Hematopoietic multipotent progenitor cell (in vitro differentiated cells): ENCODE results near the gene FAM227A. TPM values are rescaled to one million over a fixed set of nuclear protein-coding genes. Genes with fewer than 3 reads are reported as not detected.
"Not testable (repeated sequence)": the region's sequence is repeated elsewhere in the genome, so short reads cannot be mapped to it uniquely, and the experiment has no call there.

Experiments used
- DNase-seq, 3 donors: peaks; one replicate each; pipeline ENCODE4 v3.0.0-alpha.2; 2011 to 2015; ENCODE audit warnings: low read depth in 2 of 3, low spot score in 2 of 3
- total RNA-seq: library from RNA; depleted of rRNA; stranded (reverse); fragments of >200 nt; gene quantifications from one replicate; pipeline ENCODE4 v1.2.3, GENCODE V29; 2012

FAM227A gene
- total RNA-seq, 1 donor, result 1.3 TPM

DNA sequence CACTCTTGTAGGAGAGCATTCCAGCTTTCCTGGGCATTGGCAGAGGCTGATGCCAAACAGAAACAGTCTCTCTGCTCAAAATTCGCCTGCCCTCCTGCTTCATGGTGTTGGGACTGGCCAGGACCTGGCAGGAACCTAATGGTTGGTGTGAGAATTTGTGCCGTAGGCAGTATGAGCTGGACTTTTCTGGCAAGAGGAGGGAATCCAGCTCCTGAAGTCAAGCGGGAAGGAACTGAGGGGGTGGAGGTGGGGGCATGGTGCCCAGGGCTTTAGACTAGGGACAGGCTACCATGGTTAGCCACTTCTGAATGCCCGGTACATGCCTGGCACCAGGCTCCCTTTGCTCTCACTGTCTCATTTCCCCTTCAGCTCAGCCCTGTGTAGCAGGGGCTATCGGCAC is 18.7 kb upstream of the FAM227A start:
- no peak for DNase-seq

DNA sequence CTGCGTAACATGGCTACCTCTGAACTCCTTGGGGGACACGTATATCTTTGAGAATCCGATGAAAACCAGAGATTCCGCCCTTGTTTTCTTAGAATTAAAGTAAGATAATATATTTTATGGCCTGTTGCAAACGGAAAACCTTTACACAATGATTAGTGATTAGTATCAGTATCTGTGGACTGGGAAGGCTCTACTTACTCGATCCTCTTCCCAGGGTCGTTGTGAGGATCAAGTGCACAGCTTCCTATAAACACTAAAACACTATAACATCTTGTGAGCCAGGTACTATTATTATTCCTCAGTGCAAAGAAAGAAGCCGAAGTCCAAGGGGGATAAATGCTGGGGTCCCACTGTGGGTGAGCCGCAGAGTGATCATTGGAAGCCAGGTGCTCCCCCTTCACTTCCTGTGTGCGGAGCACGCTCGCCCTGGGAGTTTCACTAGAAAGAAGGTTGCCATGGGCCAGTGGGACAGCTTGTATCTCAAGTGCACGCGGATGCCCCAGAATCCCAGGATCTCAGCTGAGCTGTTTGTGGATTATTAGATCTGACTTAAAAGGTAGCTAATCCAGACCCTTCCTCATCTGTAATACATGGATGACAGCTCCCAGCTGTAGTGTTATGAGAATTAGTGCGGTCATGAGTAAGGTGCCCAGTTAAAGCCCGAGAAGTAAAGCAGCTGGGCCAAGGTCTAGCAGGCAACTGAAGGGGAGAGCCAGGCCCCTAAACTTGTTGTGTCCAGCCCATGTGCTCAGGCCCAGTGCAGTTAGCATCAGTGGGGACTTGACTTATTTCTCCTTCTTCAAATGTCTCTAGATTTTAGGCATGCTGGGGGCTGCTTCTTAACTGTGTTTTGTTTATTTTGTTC is 1.1 kb upstream of the FAM227A start:
- peak in 1 of 3 donors; percentile 18 for DNase-seq

DNA sequence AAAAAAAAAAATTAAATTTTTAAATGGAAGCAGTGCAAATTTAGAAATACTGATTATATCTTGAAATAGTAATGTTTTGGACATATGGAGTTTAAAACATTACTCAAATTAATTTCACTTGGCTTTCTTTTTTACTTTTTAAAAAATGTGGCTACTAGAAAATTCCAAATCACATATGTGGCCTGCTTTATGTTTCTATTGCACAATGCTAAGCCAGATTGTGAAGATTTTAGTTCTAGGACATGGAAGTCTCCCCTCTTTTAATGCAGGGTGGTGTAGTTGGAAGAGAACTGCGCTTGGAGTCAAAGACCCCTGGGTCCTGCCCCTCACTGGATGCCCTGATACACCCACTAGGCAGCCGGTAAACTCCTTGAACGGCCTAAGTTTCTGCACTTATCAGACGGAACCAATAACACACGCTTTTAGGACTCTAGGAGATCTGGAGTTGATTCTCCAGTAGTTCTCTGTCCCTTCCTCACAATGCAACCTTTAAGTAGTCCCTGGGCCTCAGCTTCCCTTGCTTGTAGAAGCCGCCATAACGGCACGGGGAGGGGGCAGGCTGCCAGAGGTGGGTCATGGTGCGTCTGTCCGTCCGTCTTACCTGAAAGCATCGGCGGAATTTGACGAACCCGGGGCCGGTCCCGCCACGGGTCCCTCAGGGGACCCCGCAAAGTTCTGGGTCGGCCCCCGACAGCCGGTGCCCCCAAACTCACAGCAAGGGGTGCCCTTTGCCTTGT is 505 bp downstream of the FAM227A start:
- DNase-seq, result peak in 1 of 3 donors; percentile 5

DNA sequence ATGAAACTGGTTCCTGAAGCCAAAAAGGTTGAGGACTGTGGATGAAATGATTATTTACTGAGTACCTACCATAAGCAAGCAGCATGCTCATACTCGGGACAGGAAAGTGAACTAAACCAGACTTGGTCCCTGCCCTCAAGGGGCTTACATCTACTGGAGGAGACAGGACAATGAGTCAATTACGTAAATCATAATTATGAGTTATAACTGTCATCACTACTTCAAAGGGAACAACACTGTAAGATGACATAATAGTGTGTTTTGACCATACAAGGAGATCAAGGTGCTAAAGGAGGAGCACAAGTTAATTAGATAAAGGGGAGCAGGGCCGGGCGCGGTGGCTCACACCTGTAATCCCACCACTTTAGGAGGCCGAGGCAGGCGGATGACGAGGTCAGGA is 2.5 kb downstream of the FAM227A start:
- no peak for DNase-seq

DNA sequence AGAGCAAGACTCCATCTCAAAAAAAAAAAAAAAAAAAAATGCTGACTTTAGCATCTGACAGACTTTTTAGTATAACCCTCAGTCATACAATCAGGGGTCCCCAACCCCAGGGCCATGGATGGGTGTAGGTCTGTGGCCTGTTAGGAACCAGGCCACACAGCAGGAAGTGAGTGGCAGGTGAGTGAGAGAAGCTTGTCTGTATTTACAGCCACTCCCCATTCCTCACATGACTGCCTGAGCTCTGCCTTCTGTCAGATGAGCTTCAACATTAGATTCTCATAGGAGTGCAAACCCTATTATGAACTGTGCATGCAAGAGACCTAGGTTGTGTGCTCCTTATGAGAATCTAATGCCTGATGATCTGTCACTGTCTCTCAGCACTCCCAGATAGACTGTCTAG is 3.3 kb downstream of the FAM227A start:
- DNase-seq, result no peak

DNA sequence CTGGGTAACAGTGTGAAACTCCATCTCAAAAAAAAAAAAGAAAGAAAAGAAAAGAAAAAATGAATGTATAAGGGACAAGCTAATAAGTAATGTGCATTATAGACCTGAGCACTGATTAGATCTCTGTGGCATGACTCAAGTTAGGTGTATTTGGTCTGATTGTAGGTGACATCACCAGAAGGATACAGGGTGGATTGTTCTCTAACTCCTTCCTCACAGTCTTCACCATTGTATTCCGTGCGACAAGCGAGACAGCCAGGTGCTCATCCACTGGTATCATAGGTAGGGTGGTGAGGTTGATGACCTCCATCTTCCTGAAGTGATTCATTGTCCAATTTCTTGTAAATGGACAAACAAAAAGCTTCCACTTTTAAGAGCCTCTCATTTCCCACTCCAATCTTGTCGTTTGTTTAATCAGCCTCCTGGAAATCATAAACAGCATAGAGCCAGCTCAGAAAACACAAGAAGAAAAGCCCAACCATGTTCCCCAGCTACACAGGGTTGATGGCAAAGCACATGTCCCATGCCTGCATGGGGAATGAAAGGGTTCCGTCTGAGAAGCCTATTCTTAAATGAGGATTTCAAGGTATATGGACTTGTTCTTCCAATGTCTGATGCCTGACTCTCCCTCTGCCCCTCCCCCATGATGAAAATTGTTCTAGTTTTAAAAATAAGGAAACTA is 6.2 kb downstream of the FAM227A start:
- no peak for DNase-seq

DNA sequence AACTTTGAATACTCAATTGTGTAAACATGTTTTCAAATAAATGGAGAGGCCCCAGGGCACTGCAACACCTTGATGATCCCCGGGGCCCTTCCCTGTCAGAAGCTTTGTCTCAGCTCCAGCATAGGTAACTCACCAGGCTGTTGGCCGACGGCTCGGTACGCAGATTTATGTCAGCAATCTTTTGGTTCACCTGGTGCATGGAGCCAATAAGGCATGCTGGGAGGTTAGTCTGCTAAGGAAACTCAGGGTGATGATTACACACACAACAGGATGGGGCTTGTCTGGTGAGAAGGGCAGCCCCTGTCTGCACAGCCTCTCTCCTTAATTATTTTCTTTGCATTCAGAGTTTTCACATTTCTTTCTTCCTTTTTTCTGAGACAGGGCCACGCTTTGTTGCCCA is 10.8 kb downstream of the FAM227A start:
- no peak for DNase-seq

DNA sequence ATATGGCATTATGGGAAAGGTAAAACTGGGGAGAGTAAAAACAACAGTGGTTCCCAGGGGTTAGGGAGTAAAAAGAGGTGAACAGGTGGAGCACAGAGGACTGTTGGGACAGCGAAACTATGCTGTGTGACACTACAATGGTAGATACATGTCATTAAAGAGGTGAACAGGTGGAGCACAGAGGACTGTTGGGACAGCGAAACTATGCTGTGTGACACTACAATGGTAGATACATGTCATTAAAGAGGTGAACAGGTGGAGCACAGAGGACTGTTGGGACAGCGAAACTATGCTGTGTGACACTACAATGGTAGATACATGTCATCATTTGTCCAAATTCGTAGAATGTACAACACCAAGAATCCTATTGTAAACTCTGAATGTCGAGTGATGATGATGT is 11.9 kb downstream of the FAM227A start:
- DNase-seq, result not testable (repeated sequence)

DNA sequence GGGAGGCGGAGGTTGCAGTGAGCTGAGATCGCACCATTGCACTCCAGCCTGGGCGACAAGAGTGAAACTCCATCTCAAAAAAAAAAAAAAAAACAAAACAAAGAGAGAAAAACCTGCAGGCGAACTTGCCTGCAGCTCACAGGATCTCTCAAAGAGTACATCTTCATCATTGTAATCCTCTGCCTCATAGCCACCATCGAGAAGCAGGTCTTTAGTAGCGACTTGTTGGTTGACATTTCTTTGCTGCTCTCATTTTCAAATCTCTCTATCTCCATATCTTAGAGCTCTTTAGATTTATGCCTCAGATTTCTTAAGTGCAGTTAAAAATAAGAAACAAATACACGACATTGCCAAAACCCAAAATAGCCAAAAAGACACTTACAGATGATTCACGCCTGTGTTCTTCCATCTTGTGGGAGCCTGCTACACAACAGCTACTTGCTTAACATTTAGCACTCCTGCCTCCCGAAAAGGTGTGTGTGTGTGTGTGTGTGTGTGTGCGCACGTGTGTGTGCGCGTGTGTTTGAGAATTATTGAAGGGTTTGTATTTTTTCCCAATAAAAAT is 14.6 kb downstream of the FAM227A start:
- DNase-seq, result no peak

DNA sequence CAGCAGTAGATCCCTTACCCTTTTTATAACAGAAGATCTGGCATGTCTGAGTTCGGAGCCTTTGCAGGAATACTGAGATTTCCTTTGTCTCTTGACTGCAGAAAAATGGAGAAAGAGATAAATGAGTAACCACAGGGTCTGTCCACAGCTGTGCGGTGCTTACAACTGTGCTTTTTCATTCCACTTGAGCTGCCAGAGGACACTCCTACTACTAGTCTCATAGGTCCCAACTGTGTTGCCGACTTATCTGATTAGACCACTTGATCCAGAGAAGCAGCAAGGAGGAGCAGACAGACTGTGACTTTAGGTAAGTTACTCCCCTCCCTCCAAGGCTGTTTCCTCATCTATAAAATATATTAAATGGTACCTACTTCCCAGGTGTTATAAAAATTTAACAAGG is 17.5 kb downstream of the FAM227A start:
- DNase-seq, result no peak

DNA sequence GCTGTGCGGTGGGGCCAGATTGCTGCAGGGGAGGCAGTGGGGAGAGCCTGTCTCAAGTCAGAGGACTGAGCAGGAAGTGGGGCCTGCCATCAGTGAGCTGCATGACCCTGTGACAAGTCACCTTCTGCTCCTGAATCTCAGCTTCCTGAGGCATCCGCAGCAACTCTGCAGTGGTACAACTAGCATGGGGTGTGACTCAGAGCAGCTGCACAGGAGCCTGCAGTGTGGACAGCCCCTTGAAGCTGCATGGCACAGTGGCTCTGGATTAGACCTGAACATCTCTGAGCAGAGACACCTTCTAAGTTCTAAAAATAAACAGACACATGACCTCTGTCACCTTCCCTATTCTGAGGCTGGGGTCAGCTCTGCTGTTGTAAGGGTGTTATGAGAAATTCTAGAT is 18.0 kb downstream of the FAM227A start:
- no peak for DNase-seq

DNA sequence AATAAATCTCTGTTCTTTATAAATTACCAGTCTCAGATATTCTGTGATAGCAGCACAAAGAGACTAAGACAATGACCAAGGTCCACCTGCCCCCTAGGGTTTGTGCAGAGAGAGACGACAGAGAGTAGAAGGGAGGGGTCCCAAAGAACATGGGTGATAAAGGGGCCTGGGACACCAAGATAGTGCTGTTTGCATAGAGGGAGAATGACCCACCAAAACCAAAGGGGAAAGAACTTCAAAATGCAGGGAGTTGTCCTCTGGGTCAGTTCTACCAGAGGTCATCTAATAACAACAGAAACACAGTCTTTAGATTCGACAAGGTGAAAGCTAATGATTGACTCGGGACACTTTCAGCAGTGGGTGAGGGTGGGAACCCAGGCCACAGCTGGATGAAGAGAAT is 23.7 kb downstream of the FAM227A start:
- DNase-seq, result no peak

DNA sequence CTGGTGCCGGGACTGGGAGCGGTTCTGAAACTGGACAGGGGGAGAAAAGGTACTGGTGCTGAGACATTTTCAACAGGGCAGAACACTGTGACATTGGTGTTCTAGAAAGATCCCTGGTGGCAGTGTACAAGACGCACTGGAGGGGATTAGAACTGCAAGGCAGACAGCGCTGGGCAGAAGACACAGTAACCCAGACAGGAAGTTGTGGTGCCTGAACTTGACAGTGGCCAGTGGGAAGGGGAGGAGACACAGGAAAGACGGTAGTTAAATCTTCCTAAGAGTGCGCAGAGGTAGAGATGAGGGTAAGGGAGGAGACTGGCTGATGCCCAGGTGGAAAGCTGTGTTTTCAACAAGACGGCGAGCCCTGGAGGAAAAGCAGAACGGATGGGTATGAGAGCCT is 24.5 kb downstream of the FAM227A start:
- no peak for DNase-seq

DNA sequence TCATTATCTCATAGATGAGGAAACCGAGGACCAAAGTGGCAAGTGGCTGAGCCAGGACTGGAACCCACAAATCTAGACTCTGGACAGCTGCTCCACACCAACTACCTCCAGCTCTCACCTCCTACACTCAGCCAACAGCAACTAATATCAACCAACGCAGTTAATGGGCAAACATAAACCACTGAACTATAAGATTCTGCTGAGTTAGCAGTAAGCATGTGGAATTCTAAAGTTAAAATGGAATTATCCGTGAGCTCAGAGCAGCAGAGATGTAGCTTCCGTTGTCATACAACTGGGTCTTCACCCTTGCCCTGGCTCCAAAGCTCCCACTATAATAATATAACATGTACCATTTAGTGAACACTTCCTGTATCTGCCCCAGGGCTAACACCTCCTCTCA is 27.1 kb downstream of the FAM227A start:
- DNase-seq, result no peak

DNA sequence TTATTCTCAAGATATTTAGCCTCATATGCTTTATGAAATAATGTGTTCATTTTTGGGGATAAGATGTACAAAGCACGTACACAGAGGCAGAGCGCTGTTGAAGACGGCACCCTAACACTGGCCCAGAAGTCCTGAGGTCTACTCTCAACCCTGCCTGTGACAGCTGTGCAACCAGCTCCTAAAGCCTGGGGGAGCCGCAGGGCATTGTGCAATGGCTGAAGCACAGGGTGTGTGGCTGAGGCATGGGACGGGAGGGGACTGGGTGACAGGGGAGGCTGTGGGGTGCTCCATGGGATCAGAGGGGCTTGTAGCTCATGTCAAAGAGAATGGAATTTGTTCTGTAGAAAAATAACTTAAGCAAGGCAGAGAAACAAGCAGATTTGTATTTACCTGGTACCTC is 27.7 kb downstream of the FAM227A start:
- DNase-seq, result no peak

DNA sequence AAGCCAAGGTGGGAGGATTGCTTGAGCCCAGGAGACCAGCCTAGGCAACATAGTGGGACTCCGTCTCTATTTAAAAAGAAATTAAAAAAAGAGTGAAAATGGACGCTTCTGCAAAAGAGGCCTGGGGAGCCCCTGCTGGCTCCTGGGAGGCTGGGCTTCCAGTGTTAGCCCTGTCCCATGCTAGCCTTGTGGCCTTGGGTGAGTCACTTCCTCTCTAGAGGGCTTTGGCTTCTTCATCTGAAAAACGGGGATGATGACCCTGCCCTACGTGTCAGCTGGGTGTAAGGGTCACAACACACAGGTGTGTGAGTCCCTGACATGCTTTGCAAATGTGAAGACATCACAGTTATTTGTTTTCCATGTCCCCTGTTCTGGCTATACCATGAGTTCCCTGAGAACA is 32.8 kb downstream of the FAM227A start:
- no peak for DNase-seq

DNA sequence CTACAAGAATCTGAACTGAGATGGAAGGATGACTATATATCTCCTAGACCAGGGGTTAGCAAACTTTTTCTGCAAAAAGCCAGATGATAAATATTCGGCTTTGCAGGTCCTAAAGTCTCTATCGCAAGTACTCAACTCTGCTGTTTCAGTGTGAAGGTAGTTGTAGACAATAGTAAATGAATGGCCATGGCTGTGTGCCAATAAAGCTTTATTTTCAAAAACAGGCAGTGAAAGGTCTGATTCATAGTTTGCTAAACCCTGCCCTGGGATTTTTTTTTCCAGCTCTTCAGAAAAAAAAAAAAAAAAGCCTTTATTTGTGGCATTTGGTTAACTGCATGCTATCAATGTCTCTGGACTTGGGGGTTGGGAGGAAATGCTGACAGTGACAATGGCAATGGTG is 37.5 kb downstream of the FAM227A start:
- no peak for DNase-seq

DNA sequence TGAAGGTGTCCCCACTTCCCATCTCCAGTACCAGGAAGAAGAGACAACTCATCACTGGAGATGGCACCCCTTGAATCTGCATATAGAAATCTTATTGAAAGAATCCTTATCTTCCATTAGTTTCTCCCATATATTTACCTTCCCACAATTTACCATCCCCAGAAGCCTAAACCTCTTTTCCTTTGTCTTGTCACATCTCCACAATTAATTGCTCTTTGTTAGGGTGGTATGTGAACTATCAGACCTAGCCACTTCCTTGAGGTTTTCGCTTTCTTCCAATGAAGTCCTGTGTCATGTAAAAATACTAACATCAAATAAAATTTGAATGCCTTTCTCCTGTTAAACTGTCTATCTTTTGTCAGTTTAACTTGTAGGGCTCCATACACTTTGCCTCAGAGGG is 37.9 kb downstream of the FAM227A start:
- no peak for DNase-seq

DNA sequence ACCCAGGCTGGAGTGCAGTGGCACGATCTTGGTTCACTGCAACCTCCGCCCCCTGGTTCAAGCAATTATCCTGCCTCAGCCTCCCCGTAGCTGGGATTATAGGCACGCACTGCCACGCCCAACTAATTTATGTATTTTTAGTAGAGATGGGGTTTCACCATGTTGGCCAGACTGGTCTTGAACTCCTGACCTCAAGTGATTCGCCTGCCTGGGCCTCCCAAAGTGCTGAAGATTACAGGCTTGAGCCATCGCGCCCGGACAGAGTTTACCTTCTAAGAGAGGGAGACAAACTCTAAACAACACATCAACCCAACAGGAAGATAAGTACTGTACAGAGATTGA is 41.2 kb downstream of the FAM227A start:
- DNase-seq, result not testable (repeated sequence)

DNA sequence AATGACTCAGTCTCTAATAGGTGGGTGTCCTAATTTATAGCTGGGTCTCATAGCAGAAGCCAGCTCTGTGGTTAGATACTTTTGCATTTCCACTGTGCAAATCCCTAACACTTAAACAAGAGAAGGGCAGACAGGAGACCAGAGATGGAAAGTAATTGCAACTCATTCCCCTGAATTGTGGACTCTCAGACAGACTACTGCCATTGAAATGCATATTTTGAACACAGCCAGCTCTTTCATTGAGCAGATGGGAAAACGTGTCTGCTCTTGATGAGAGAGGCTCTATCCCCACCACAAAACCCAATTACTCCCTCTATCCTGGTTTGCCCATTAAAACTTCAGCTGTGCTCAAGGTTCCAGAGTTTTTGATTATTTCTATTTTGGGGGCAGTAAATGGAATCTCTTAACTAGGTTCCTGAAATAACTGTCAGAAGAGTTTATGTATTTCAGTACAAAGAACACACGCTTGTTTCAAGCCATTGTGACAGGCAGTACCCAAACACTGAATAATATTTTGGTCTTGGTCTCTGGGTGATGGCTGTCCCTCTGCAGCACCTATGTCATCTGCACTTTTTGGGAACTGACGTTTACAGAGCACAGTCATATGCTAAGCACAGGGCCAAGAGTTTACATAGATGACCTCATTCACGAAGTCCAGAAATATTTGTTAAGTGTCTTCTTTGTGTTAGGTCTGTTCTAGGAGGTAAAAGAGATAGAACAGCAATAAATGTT is 41.7 kb downstream of the FAM227A start:
- DNase-seq, result no peak

DNA sequence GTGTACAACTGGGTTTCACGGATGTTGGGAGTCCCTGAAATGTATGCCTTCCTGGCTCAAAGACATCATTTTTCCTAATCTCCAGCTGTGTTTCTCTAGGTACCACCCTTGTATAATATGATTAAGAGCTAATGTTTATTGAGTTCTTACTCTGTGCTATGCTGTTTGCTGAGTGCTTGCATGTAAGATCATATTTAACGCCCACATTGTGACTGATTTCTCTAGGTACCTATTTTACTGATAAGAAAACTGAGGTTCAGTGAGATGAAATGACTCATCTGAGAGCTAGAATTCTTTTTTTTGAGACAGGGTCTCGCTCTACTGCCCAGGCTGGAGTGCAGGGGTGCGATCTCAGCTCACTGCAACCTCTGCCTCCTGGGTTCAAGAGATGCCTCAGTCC is 42.6 kb downstream of the FAM227A start:
- no peak for DNase-seq
